Natural killer cell (primary cell): ENCODE results near the gene STAU1. TPM values are rescaled to one million over a fixed set of nuclear protein-coding genes. Genes with fewer than 3 reads are reported as not detected.

Experiments
- ATAC-seq, 3 donors: fragments of 150-1000 bp in 2 of 3; fragments of 200-7000 bp in 1 of 3; cut with Tn5 transposase; 1 replicate in 1 of 3; 2 replicates in 2 of 3; pipeline ENCODE4 v1.10.0; 2021; ENCODE audit warnings: mild to moderate bottlenecking in 2 of 3, moderate library complexity in 2 of 3
- DNase-seq, 2 donors: peaks; one replicate each; pipeline versions ENCODE4 v3.0.0 to v3.0.0-alpha.2; 2013 to 2021; ENCODE audit warnings: mixed read lengths in 1 of 2
- H3K27ac ChIP-seq: one replicate; pipeline ENCODE4 v1.5.1; 2013; ENCODE audit warnings: mild to moderate bottlenecking, low read length
- H3K27me3 ChIP-seq: one replicate; pipeline ENCODE4 v1.6.1; 2013; ENCODE audit warnings: low read length; ENCODE audit not compliant: control insufficient read depth, insufficient read depth
- H3K36me3 ChIP-seq: one replicate; pipeline ENCODE4 v1.6.1; 2013; ENCODE audit warnings: low read length; ENCODE audit not compliant: control insufficient read depth, insufficient read depth
- H3K4me1 ChIP-seq: one replicate; pipeline ENCODE4 v1.6.1; 2013; ENCODE audit warnings: low read length; ENCODE audit not compliant: control insufficient read depth, insufficient read depth
- H3K4me3 ChIP-seq: one replicate; pipeline ENCODE4 v1.5.1; 2013; ENCODE audit warnings: low read length
- H3K9me3 ChIP-seq: one replicate; pipeline ENCODE4 v1.6.1; 2013; ENCODE audit warnings: low read length; ENCODE audit not compliant: control insufficient read depth, insufficient read depth
- H3K27ac Mint-ChIP-seq, 2 donors: one replicate each; pipeline ENCODE4 v1.8.0; 2022; ENCODE audit warnings: mild to moderate bottlenecking in 2 of 2, mixed read lengths in 2 of 2, moderate library complexity in 1 of 2
- H3K27me3 Mint-ChIP-seq, 2 donors: one replicate each; pipeline ENCODE4 v1.8.0; 2022; ENCODE audit warnings: low read depth in 2 of 2, mixed read lengths in 2 of 2
- H3K36me3 Mint-ChIP-seq: one replicate; pipeline ENCODE4 v1.8.0; 2022; ENCODE audit warnings: mixed read lengths
- H3K4me1 Mint-ChIP-seq, 2 donors: one replicate each; pipeline ENCODE4 v1.8.0; 2022; ENCODE audit warnings: mixed read lengths in 2 of 2
- H3K4me3 Mint-ChIP-seq: one replicate; pipeline ENCODE4 v1.8.0; 2022; ENCODE audit warnings: mild to moderate bottlenecking, moderate library complexity, mixed read lengths
- H3K9me3 Mint-ChIP-seq, 2 donors: one replicate each; pipeline ENCODE4 v1.8.0; 2022; ENCODE audit warnings: mixed read lengths in 2 of 2
- CTCF ChIP-seq: fragments of 200-600 bp; IDR thresholded peaks from one replicate; pipeline ENCODE4 v1.8.0; 2022; ENCODE audit warnings: antibody characterized with exemption
- WGBS: methylation state at CpG from one replicate; pipeline ENCODE4 v1.1.7; 2013; ENCODE audit warnings: missing lambda C conversion rate; ENCODE audit not compliant: insufficient coverage; 5-methylcytosine and 5-hydroxymethylcytosine counted together
- intact Hi-C: fragments of 100-400 bp; cut with micrococcal nuclease; formaldehyde crosslinking; loops from one replicate; pipeline ENCODE4 v1.14.2; 2022
- total RNA-seq, 4 donors: library from RNA; stranded (reverse); fragments of 120-200 nt in 1 of 4; gene quantifications; one replicate each; pipeline versions ENCODE4 v1.2.3 to v1.2.4, GENCODE V29; 2013 to 2022

Gene STAU1
- total RNA-seq, 3 donors from 2014 or later (not counting 1 experiment from before 2014, with no cell fraction given): 47.3 to 54.9 (median 49.9) TPM

DNA sequence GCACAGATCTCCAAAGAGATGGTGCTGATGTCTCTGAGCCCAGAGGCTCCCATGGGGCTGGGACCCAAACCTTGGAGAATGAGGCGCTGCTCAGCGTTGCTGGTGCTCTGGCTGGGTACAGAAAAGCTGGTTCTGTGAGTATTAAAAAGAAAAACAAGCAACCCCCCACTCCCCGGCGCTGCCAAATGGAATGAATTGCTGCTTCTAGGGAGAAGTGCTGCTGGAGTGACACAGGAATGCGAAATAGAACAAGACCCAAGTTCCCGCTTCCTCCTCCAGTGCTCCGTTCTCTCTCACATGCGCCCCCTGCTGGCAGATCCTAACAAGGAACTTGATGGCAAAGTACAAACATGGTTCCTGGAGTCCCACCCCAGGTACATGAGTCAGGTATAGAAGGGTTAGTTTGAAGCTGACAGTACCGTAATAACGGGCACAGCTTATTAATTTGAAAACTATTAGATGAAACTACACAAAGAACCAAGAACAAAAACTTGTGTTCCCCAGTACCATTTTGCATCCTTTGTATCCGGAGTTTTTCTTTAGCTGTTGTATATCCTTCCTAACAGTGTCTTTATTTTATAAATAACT lies 29.0 kb upstream of the STAU1 start:
- H3K4me1 Mint-ChIP-seq: peaks cover 27 to 32% of the 10 kb centered on the region in 2 donors
- peaks cover 4% of the 10 kb centered on the region for H3K36me3 ChIP-seq
- no peaks in the 10 kb centered on the region for H3K9me3 ChIP-seq
- H3K36me3 Mint-ChIP-seq: no peaks in the 10 kb centered on the region
- H3K27me3 Mint-ChIP-seq: no peaks in the 10 kb centered on the region
- peak; percentile 85 for TF ChIP-seq CTCF
- H3K4me1 ChIP-seq: peaks cover 23% of the 10 kb centered on the region
- intact Hi-C loops: loop anchor here (1.0 kb wide), 1 partner anchor 84 kb away; no protein-coding TSS in a partner anchor
- H3K27ac ChIP-seq: no peak overlapping the region
- peak overlapping the region in 1 of 2 donors; percentile 60 for H3K27ac Mint-ChIP-seq
- peak; percentile 33 to 35 (median 34) for ATAC-seq
- H3K4me3 Mint-ChIP-seq: peak overlapping the region; percentile 52
- no peaks in the 10 kb centered on the region for H3K9me3 Mint-ChIP-seq
- H3K27me3 ChIP-seq: no peaks in the 10 kb centered on the region
- H3K4me3 ChIP-seq: no peak overlapping the region
- DNase-seq: peak; percentile 85 to 95
- WGBS: 2% methylated on average over 6 of the region's 11 CpGs

DNA sequence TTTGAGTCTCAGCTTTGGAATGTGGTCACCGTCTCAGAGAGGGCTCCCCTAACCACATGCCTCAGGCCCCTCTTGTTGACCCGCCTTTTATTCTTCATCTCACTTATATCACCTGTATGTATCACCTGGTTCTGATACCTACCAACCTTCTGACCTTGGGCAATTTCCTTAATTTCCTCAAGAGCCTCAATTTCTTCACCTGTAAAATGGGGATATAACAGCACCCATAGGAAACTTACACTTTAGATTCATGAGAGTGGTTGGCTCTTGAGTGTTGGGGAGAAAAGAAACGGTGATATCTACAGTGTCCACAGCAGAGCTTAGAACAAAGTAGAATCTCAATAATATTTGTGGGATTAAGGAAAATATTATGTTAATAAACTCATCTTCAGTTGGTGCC lies 27.1 kb upstream of the STAU1 start:
- Histone ChIP-seq H3K27me3 (no peaks in the 10 kb centered on the region), H3K36me3 (no peaks in the 10 kb centered on the region), H3K4me3 (no peak overlapping the region), H3K27ac (no peak overlapping the region), H3K4me1 (peaks cover 17% of the 10 kb centered on the region), H3K9me3 (no peaks in the 10 kb centered on the region)
- no peak for ATAC-seq
- Mint-ChIP-seq H3K27me3 (no peaks in the 10 kb centered on the region), H3K27ac (no peak overlapping the region), H3K36me3 (no peaks in the 10 kb centered on the region), H3K9me3 (no peaks in the 10 kb centered on the region), H3K4me3 (no peak overlapping the region), H3K4me1 (peaks cover 19 to 24% of the 10 kb centered on the region in 2 donors)
- intact Hi-C loops: no loop called here
- 74% methylated on average over 2 of the region's 3 CpGs for WGBS
- DNase-seq: no peak
- no peak for TF ChIP-seq CTCF

GRCh38 chr20:49214571-49214970 lies 26.4 kb upstream of the STAU1 start:
- Histone ChIP-seq H3K9me3 (peaks cover 3% of the 10 kb centered on the region), H3K4me1 (peaks cover 10% of the 10 kb centered on the region), H3K36me3 (no peaks in the 10 kb centered on the region), H3K27ac (no peak overlapping the region), H3K4me3 (no peak overlapping the region), H3K27me3 (no peaks in the 10 kb centered on the region)
- TF ChIP-seq CTCF: no peak
- H3K27me3 Mint-ChIP-seq: no peaks in the 10 kb centered on the region
- peaks cover 12 to 17% of the 10 kb centered on the region in 2 donors for H3K4me1 Mint-ChIP-seq
- no peak overlapping the region for H3K27ac Mint-ChIP-seq
- intact Hi-C loops: no loop called here
- no peak for ATAC-seq
- no peak for DNase-seq
- no peaks in the 10 kb centered on the region for H3K36me3 Mint-ChIP-seq
- H3K4me3 Mint-ChIP-seq: no peak overlapping the region
- no peaks in the 10 kb centered on the region for H3K9me3 Mint-ChIP-seq

GRCh38 chr20:49210757-49211110 lies 22.6 kb upstream of the STAU1 start:
- Mint-ChIP-seq H3K27me3 (no peaks in the 10 kb centered on the region), H3K4me3 (no peak overlapping the region), H3K9me3 (no peaks in the 10 kb centered on the region), H3K4me1 (no peaks in the 10 kb centered on the region), H3K36me3 (no peaks in the 10 kb centered on the region), H3K27ac (no peak overlapping the region)
- Histone ChIP-seq H3K4me1 (no peaks in the 10 kb centered on the region), H3K9me3 (peaks cover 3% of the 10 kb centered on the region), H3K27ac (no peak overlapping the region), H3K4me3 (no peak overlapping the region), H3K27me3 (no peaks in the 10 kb centered on the region), H3K36me3 (no peaks in the 10 kb centered on the region)
- no peak for TF ChIP-seq CTCF
- intact Hi-C loops: no loop called here
- WGBS: 100% methylated on average over 1 of the region's 1 CpG
- no peak for ATAC-seq
- DNase-seq: no peak
